NCI-H187 treated with DMSO at 0.1 percent for 48 hours (cell line): ENCODE results near the gene TMEM209.

ENCODE experiments used
- DNase-seq: peaks from one replicate; lab custom pipeline; 2025; lab: John Stamatoyannopoulos, UW

TMEM209 gene

DNA sequence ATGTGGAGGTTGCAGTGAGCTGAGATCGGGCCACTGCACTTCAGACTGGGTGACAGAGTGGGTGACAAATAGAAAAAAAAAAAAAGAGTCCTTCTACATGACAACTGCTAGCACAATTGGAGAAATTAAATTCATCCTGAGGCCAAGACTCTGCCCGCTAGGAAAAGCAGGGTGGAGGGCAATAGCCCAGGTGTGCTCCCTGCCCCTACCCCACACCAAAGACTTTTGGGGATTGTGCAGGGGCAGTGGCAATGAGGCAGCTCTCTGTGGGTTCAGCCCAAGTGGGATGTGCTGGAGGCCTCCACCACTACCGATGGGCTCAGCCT lies 61.3 kb downstream of the TMEM209 start:
- no peak for DNase-seq

- no peak for DNase-seq
These were observed 61.9 kb downstream of the TMEM209 start for GRCh38 chr7:130143334-130143732.

- DNase-seq: no peak
These were observed 62.4 kb downstream of the TMEM209 start for GRCh38 chr7:130142654-130143333.

- no peak for DNase-seq
These were observed 63.1 kb downstream of the TMEM209 start for GRCh38 chr7:130141884-130142653.

DNA sequence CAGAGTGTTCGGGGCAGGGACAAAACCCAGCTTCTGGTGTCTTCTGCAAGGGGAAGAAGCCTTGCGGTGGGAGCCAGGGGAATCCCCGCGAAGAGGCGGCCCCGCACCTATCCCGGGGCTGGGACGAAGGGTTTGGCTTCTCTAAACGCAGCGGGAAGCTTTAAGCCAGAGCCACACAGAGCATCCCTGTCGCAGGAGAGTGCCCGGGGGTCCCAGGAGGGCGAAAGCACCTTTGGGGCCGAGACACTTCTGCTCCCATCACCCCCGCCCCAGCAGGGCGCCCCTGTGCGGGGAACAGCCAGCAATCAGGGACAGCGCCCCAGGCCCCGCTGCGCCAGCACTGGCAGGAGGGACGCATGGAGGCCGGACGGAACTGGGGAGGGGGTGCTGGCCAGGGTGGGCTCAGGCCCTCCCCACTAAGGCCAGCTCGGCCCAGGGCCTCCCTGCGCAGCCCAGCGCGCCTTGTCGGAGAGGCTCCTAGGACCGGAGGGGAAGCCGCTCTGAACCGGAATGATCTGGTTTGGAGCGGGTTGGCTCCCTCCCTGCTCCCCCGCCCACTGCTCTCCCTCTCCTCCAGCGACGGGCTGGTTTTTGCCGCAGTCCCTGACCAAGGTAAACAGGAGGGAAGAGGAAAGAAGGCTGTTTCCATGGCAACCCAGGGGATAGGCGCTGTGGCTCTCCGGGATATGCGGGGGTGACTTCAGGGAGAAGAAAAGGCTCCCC lies 63.9 kb downstream of the TMEM209 start:
- no peak for DNase-seq

DNA sequence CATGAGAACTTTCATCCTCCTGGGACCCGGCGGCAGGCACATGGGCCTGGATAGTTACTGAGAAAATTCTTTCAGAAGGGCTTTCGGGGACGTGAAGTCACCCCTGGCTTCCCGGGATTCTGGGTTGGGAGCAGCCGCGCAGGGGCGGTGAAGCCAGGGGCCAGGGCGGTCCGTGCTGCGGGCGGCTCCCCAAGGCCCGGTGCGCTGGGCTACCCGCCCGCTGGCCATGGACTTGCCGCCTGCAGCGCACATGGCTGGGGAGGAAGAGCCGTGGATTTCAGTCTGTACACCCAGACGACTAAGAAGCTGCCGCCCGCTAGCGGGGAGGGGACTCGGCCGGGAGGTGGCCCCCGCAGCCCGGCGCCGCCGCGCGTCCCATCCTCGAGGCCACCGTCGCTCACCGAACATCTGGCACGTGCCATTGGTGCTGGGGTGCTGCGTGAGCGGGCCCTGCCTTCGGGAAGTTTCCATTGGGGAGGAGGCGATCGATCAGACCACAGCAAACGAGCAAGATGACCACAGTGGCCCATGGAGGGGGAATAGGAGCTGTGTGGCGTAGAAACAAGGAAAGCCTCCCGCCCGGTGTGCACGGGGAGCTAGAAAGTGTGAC lies 64.5 kb downstream of the TMEM209 start:
- no peak for DNase-seq

GRCh38 chr7:130139193-130139960 lies 65.8 kb downstream of the TMEM209 start:
- DNase-seq: no peak

DNA sequence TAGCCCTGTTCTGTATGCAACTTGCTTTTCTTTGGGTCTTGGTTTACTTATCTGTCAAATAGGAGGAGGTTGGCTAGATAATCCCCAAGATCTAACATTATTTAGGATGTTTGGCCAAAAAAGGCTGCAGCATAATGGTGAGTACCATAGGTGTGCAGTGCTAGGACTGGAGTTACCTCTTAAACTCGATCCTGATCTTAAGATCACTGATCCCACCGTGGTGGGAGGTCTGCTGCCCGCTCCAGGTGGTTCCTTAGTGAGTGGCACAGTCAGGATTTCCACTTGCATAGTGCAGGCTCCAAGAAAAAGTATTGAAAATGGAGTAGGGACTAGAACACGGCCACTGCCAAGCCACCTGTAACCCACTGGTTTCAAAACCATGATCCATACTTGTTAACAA lies 68.0 kb downstream of the TMEM209 start:
- no peak for DNase-seq

- no peak for DNase-seq
These were observed 68.5 kb downstream of the TMEM209 start for GRCh38 chr7:130136579-130137167.

DNA sequence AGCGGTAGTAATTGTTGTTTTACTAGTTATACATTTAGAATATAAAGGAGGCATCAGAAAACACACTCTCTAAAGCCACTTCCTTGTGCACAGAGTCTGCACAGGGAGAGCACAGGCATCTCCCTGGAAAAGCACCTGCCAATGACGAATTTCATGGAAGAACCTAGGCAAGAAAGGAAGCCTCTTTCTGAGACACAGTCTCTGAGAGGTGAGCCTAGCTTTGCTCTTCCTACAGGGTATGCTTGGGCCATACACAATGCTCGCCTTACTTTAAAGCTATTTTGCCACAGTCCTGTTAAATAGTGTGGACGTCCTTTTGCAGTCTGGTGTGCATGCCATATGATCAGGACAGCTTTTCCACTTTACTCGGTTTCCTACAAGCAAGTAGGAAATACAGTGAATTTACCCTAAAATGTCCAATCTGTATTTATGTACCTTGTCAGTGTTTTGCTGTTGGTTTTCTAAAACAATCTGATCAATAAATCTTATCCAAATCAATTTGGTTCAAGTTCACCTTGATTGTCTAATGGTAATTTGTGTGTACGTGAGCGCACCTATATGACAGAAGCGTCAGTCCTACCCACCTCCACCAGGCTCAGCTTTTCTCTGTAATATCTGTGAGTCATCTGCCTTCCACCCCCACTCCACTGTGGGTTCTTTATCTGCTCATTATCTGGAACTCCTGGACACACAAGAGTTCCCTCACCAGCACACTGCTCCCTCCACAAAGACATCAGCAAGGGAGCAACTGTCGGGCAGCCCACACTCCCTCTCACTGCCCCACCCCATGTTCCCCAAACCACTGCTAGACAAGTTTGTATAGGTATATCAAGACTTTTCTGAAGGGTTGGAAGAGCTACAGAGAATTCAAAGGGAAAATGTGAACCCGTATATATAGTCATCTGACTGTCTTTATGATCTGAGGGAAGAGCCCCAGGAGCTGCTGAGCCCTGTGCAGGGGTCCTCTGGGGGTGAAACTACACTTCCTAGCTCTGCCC lies 69.7 kb downstream of the TMEM209 start:
- no peak for DNase-seq

DNA sequence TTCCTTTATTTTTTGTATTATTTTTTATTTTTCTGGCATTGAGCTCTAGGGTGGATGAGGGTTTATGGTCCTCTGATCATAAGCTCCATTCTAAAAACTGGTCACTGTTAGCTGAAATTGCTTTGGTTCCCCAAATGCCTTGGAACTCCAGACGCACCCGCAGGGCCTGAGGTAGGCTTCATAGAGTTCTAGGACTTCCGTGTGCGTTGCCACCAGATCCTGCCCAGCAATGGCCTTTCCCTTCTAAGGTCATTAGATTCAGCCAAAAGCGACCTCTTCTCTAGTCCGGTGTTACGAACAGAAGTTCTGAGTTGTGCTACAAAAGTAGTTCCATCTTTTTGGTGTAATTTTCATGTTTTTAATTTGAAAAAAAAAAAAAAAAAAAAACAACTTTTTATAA lies 70.5 kb downstream of the TMEM209 start:
- DNase-seq: no peak

GRCh38 chr7:130134106-130134636 lies 71.0 kb downstream of the TMEM209 start:
- no peak for DNase-seq

DNA sequence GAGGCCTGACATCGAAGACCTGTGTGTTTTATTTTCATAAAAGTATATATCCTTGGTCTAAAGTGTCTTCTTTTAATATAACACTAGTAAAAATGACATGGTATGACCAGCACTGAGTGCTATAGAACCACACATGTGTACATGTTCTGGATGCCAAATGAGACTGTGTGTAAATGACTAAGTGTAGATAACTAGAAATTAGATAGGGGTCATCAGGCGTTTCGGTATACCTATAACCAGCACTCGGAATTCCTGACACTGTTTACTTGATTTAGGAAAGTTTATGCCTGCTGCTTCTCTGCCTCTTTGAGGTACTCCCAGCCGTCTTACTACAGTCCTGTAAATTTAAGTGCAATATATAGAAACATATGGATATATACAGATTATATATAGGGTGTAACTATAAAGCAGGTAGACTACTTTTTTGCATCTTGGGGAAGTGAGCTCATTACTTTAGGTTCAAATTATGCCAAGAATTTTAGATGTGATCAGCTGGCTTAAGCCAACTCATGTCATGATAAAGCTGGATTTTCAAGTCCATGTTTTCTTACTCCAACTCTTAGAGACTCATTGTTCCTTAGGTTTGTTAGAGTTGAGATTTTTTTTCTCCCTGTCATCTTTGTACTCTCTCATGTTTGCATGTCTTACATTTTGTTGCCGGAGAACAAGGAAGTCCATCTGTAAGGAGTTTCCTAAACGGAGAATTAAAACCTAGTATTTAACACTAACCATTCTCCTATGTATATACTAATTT lies 72.0 kb downstream of the TMEM209 start:
- no peak for DNase-seq

- no peak for DNase-seq
These were observed 73.0 kb downstream of the TMEM209 start for GRCh38 chr7:130131964-130132875.

- no peak for DNase-seq
These were observed 73.9 kb downstream of the TMEM209 start for GRCh38 chr7:130131191-130131834.

- DNase-seq: no peak
These were observed 76.2 kb downstream of the TMEM209 start for GRCh38 chr7:130129011-130129411.

DNA sequence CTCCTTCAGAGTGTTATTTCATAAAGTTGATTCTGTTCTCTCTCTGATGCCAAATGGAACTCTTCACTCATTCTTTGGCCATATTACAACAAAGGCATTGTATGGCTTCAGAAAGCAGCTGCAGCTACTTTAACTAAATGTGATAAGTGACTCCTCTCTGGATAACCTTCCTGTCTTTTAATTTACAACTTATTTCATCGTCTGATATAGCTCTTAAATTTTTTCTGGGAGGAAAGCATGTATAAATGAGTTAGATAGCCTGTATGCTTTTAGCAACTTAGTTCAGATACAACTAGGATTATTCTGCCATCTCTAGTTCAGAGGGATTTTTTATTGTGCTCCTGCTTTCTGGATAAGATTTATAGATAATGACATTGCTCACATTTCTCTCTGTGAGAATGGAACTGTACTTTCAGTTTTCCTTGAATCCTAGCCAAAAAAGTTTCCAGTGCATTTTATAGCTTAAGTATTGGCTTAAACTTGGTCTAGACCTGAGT lies 77.3 kb downstream of the TMEM209 start:
- no peak for DNase-seq
